ENCODE results near the gene TBCE. TPM values are rescaled to one million over a fixed set of nuclear protein-coding genes. Genes with fewer than 3 reads are reported as not detected.

The TBCE gene, protein sequence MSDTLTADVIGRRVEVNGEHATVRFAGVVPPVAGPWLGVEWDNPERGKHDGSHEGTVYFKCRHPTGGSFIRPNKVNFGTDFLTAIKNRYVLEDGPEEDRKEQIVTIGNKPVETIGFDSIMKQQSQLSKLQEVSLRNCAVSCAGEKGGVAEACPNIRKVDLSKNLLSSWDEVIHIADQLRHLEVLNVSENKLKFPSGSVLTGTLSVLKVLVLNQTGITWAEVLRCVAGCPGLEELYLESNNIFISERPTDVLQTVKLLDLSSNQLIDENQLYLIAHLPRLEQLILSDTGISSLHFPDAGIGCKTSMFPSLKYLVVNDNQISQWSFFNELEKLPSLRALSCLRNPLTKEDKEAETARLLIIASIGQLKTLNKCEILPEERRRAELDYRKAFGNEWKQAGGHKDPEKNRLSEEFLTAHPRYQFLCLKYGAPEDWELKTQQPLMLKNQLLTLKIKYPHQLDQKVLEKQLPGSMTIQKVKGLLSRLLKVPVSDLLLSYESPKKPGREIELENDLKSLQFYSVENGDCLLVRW
- total RNA-seq, result 22.8 and 26.8 TPM in 2 replicates

DNA sequence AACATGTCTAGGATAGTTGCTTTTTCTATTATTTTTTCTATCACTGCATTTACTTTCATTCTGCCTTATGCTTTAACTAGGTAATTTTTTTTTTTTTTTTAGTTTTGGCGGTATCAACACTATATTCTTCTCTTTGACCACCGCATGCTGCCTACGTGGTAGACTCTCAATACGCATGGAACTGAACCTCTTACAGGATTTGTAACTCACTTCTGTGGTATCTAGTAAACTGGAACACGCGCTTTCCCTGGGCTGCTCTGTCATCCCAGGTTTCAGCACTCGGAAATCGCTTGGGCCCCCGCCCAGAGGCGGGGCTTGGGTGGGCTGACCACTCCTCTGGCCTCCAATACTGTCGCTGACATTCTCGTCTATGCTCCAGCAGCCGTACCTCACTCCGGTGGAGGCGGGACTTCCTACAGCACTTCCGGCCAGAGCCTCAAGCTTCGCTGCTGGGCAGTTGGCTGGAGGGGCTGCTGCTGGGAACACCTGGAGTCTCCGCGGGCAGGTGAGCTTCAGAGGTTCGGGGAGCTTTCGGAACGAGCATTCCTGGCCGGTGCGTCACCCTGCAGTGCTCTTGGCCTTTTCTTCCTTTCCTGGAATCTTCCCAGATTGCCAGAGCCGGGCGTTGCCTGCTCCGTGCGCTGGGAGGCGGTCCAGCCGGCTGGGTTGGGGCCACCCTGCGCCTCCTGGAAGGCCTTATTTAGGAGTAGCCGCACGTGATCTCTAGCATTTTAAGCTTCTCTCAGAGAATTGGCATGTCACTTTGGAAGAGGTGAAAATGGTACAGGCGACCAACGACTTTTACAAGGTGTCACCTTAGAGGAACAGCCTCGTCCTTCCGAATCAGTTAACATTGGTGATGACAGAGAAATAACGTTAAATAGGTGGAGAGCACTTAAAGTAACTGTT, at the start of gene TBCE:
Gene TBCE (plus strand): TSS at position 428 of the 909 bp plus-strand sequence. CDS start 12,623 bp downstream, outside the sequence.
- Histone ChIP-seq H3K4me1 (ENCODE audit: insufficient read depth, low read length) (peaks cover 2% of the 10 kb centered on the region), H3K9me3 (ENCODE audit: low read depth, low read length) (no peaks in the 10 kb centered on the region), H2AFZ (ENCODE audit: low read length) (peak within 1 kb of the TSS; percentile 98), H3K27me3 (ENCODE audit: insufficient read depth, low read length) (no peaks in the 10 kb centered on the region), H3K4me3 (ENCODE audit: insufficient read depth, low read length) (peak within 1 kb of the TSS; percentile 92), H3K36me3 (ENCODE audit: insufficient read depth, low read length) (no peaks in the 10 kb centered on the region), H4K20me1 (ENCODE audit: insufficient read depth, low read length) (peaks cover 5% of the 10 kb centered on the region), H3K4me2 (ENCODE audit: insufficient read depth, low read length) (peak within 1 kb of the TSS; percentile 82), H3K27ac (ENCODE audit: low read depth, low read length) (peak within 1 kb of the TSS; percentile 63), H3K79me2 (ENCODE audit: insufficient read depth, low read length) (peaks cover 43% of the 10 kb centered on the region)
- TF ChIP-seq, protein P1, sequence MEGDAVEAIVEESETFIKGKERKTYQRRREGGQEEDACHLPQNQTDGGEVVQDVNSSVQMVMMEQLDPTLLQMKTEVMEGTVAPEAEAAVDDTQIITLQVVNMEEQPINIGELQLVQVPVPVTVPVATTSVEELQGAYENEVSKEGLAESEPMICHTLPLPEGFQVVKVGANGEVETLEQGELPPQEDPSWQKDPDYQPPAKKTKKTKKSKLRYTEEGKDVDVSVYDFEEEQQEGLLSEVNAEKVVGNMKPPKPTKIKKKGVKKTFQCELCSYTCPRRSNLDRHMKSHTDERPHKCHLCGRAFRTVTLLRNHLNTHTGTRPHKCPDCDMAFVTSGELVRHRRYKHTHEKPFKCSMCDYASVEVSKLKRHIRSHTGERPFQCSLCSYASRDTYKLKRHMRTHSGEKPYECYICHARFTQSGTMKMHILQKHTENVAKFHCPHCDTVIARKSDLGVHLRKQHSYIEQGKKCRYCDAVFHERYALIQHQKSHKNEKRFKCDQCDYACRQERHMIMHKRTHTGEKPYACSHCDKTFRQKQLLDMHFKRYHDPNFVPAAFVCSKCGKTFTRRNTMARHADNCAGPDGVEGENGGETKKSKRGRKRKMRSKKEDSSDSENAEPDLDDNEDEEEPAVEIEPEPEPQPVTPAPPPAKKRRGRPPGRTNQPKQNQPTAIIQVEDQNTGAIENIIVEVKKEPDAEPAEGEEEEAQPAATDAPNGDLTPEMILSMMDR (IDR thresholded peaks at IDR 0.05; ENCODE audit: extremely low read depth, low read depth, low read length), result no peak
- DNase-seq (ENCODE audit: insufficient read length, low spot score, missing footprints), result peak; percentile 96

DNA sequence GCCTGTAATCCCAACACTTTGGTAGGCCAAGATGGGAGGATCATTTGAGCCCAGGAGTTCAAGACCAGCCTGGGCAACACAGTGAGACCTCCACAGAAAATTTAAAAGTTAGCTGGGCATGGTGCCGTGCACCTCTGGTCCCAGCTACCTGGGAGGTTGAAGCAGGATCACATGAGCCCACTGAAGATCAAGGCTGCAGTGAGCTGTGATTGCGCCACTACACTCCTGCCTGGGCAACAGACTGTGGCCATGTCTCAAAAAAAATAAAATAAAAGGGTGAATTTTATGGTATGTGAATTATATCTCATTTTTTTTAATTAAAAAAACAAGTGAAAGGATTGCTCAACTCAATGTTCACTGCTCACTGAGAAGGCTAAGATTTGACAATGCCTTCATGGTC, 48.0 kb upstream of the TBCE start:
- peaks cover 12% of the 10 kb centered on the region for H3K4me1 ChIP-seq (ENCODE audit: insufficient read depth, low read length)
- H3K27me3 ChIP-seq (ENCODE audit: insufficient read depth, low read length), result no peaks in the 10 kb centered on the region
- TF ChIP-seq, protein P1 (IDR thresholded peaks at IDR 0.05; ENCODE audit: extremely low read depth, low read depth, low read length), result no peak
- no peak overlapping the region for H3K4me3 ChIP-seq (ENCODE audit: insufficient read depth, low read length)
- H3K27ac ChIP-seq (ENCODE audit: low read depth, low read length), result no peak overlapping the region
- no peaks in the 10 kb centered on the region for H3K36me3 ChIP-seq (ENCODE audit: insufficient read depth, low read length)
- H2AFZ ChIP-seq (ENCODE audit: low read length), result no peak overlapping the region
- no peak overlapping the region for H3K4me2 ChIP-seq (ENCODE audit: insufficient read depth, low read length)
- H3K79me2 ChIP-seq (ENCODE audit: insufficient read depth, low read length), result peaks cover 96% of the 10 kb centered on the region
- no peak for DNase-seq (ENCODE audit: insufficient read length, low spot score, missing footprints)
- peaks cover 67% of the 10 kb centered on the region for H4K20me1 ChIP-seq (ENCODE audit: insufficient read depth, low read length)
- H3K9me3 ChIP-seq (ENCODE audit: low read depth, low read length), result no peaks in the 10 kb centered on the region

DNA sequence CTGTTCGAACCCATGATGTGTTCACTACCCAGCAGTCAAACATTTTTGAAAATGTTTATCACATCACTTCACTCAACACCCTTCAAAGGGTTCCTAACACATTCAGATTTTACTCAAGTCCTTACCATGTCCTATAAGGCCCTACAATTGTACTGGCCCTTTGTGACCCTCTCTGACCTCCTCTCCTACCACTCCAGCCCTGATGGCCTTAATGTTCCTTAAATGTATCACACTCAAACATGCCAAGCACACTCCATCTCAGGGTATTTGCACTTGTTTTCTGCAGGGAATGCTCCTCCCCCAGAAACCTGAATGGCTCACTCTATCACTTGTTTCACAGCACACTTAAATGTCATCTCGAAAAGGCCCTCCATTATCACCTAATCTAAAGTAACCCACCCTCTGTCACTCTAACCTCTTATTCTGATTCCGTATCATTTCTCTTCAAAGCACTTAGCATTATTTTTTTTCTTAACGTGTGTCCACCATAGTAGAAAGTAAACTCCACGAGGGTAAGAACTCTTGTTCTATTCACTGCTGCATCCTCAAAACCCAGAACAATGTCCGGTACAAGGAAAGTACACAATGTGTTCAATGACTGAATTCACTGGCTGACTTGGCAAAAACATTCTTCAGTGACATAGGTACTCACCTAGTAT, 46.6 kb upstream of the TBCE start:
- DNase-seq (ENCODE audit: insufficient read length, low spot score, missing footprints), result no peak
- H3K27me3 ChIP-seq (ENCODE audit: insufficient read depth, low read length), result no peaks in the 10 kb centered on the region
- peaks cover 13% of the 10 kb centered on the region for H3K4me1 ChIP-seq (ENCODE audit: insufficient read depth, low read length)
- TF ChIP-seq, protein P1 (IDR thresholded peaks at IDR 0.05; ENCODE audit: extremely low read depth, low read depth, low read length), result no peak
- no peak overlapping the region for H3K27ac ChIP-seq (ENCODE audit: low read depth, low read length)
- peaks cover 71% of the 10 kb centered on the region for H4K20me1 ChIP-seq (ENCODE audit: insufficient read depth, low read length)
- no peak overlapping the region for H3K4me2 ChIP-seq (ENCODE audit: insufficient read depth, low read length)
- H3K36me3 ChIP-seq (ENCODE audit: insufficient read depth, low read length), result no peaks in the 10 kb centered on the region
- no peak overlapping the region for H3K4me3 ChIP-seq (ENCODE audit: insufficient read depth, low read length)
- peaks cover 97% of the 10 kb centered on the region for H3K79me2 ChIP-seq (ENCODE audit: insufficient read depth, low read length)
- no peaks in the 10 kb centered on the region for H3K9me3 ChIP-seq (ENCODE audit: low read depth, low read length)
- H2AFZ ChIP-seq (ENCODE audit: low read length), result no peak overlapping the region

Measured in osteoblast (primary cell).